Skeletal muscle tissue (tissue), 4 donors: ENCODE results near the gene CNTFR. TPM values are rescaled to one million over a fixed set of nuclear protein-coding genes. Genes with fewer than 3 reads are reported as not detected.

Experiments
- H3K27ac ChIP-seq: one replicate; pipeline ENCODE4 v1.7.0; 2013; ENCODE audit warnings: mild to moderate bottlenecking, low read depth, low read length, inconsistent platforms
- H3K27me3 ChIP-seq, 3 donors: one replicate each; pipeline ENCODE4 v1.7.0; 2013; ENCODE audit warnings: low read length in 3 of 3; ENCODE audit not compliant: control insufficient read depth in 3 of 3, insufficient read depth in 3 of 3
- H3K36me3 ChIP-seq, 3 donors: one replicate each; pipeline ENCODE4 v1.7.0; 2013; ENCODE audit warnings: low read length in 3 of 3; ENCODE audit not compliant: control insufficient read depth in 3 of 3, insufficient read depth in 3 of 3
- H3K4me1 ChIP-seq, 3 donors: one replicate each; pipeline ENCODE4 v1.7.0; 2013; ENCODE audit warnings: low read length in 3 of 3, mild to moderate bottlenecking in 3 of 3; ENCODE audit not compliant: control insufficient read depth in 3 of 3, insufficient read depth in 3 of 3
- H3K4me3 ChIP-seq, 3 donors: one replicate each; pipeline ENCODE4 v1.7.0; 2013; ENCODE audit warnings: low read length in 3 of 3
- H3K9ac ChIP-seq, 3 donors: one replicate each; pipeline ENCODE4 v1.7.0; 2013; ENCODE audit warnings: low read length in 3 of 3, mild to moderate bottlenecking in 3 of 3, moderate library complexity in 2 of 3, low read depth in 1 of 3
- H3K9me3 ChIP-seq, 3 donors: one replicate each; pipeline ENCODE4 v1.7.0; 2013; ENCODE audit warnings: low read length in 3 of 3; ENCODE audit not compliant: control insufficient read depth in 3 of 3
- total RNA-seq: library from RNA; depleted of rRNA; stranded (reverse); fragments of >200 nt; gene quantifications from one replicate; pipeline ENCODE4 v1.2.3, GENCODE V29; 2014
- donor health status: Osteomylitis.

Gene CNTFR
- total RNA-seq, 1 donor from 2014 or later = 3.1 TPM

DNA sequence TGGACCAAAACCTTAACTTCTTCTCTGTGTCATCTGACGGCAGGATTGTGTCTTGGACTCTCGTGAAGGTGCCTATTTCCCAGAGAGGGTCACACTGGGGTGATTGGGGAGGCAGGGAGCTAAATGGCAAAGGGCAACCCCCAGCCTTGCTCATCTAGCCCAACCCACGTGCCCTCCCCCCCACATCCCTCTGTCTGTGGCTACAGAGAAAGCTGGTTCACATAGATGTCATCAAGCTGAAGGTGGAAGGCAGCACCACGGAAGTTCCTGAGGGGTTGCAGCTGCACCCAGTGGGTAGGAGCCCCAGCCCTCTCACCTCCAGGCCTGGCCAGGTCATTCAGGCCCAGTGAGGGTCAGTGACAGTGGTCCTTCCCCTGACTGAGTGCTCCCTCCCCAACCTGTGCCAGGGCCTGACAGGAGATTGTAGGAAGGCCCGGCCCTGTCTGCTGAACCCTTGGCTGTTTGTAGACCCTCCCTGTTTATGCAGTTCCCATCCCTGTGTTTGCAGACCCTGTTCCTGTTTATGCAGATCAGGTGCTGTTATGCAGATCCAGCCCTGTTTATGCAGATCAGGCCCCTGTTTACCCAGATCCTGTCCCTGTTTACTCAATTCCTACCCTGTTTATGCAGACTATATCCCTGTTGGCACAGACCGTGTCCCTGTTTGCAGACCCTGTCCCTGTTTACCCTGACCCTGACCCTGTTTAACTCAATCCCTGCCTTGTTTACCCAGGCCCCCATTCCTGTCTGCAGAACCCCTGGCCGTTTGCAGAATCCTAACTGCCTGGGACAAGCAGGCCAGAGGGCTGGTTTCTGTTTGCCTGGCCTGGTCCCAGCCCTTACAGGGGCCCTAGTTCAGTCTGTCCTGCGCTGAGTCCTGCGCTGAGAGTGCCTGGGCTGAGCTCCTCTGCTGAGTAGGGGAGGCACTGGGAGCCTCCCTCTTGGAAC lies 77.1 kb downstream of the CNTFR start:
- H3K4me1 ChIP-seq = peaks cover 0 to 2% (median 2%) of the 10 kb centered on the region in 3 donors
- H3K9ac ChIP-seq = no peak overlapping the region
- no peak overlapping the region for H3K27ac ChIP-seq
- H3K36me3 ChIP-seq = no peaks in the 10 kb centered on the region
- H3K4me3 ChIP-seq = no peak overlapping the region
- H3K27me3 ChIP-seq = peaks cover 0 to 12% (median 0%) of the 10 kb centered on the region in 3 donors
- H3K9me3 ChIP-seq = no peaks in the 10 kb centered on the region

DNA sequence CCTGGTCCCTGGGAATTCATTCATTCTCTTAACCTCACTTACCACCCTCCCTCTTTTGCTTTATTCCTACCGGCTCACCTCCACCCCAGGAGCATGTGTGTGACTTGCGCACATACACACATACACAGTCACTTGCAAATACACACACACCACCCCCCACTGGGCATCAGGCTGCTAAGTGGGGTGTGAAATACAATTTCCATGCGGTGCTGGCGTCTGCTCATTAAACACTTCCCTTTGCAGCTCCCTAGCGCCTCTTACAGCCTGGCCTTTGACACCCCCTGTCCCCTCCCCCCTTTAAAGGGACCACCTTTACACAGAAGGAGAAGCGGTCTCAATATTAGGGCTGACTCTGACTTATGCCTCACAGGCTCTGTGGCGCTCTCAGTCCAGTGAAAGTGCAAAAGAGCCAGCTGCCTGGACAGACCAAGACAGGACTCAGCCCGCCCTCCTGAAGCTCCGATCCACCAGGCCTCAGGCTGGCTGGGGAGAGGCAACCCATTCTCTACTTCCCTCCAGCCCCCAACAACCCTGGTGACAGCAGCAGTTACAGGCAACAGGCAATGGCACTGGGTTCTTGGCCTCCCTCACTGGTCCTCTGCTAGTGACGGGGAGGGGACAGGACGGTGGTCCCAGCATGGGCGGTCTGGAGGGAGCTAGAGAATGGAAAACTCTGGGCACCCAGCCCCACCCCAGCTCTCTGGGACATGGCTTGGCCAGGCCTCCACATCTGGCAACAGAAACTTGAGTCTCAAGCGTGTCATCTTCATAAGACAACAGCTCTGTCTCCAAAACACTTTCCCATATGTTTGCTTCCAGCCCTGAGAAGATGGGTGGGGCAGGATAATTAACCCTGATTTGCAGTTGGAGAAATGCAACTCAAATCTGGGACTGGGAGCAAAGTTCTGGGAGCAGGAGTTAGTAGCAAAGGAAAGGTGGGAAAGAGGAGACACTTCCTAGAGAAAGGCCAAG lies 78.7 kb downstream of the CNTFR start:
- Histone ChIP-seq H3K4me3 (no peak overlapping the region), H3K9me3 (no peaks in the 10 kb centered on the region), H3K27me3 (peaks cover 0 to 12% (median 0%) of the 10 kb centered on the region in 3 donors), H3K4me1 (peaks cover 0 to 2% (median 2%) of the 10 kb centered on the region in 3 donors), H3K9ac (no peak overlapping the region), H3K36me3 (no peaks in the 10 kb centered on the region), H3K27ac (no peak overlapping the region)

DNA sequence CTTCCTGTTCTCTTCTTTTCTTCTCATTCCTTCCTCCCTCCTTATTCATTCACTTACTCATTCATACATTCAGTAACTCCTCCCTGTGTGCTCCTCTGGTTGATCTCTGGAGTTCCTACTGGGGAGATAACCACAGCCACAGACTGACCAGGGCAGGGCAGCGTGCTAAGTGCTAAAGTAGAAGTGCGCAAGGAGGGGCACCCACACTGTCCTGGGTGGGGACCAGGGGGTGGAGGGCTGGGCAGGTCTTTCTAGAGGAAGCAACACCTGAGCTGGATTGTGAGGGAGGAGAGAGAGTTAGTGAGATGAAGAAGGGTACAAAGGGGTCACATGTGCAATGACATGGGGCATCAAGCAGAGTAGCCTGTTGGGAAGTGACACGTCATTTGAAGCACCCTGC lies 80.6 kb downstream of the CNTFR start:
- H3K36me3 ChIP-seq = no peaks in the 10 kb centered on the region
- peaks cover 0 to 4% (median 0%) of the 10 kb centered on the region in 3 donors for H3K27me3 ChIP-seq
- H3K4me1 ChIP-seq = peaks cover 0 to 2% (median 2%) of the 10 kb centered on the region in 3 donors
- no peaks in the 10 kb centered on the region for H3K9me3 ChIP-seq
- no peak overlapping the region for H3K27ac ChIP-seq
- no peak overlapping the region for H3K4me3 ChIP-seq
- no peak overlapping the region for H3K9ac ChIP-seq

DNA sequence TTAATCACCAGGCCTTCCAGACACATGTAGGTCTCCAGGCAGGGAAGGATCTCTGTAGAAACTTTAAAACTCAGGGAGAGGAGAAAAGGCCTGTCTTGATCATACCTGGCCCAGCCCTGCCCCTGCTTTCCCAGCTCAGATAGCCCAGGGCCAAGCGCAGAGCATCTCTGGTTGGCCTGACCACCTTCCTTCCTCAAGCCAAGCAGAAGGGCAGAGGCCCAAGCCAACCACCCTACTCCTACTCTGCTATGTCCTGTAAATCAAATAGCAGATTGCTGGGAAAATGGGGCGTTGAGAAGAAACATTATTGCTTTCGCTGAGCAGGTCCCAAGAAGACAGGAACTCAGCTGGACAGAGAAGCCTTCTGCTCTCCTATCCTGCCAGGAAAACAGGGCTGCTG lies 81.1 kb downstream of the CNTFR start:
- Histone ChIP-seq H3K9me3 (no peaks in the 10 kb centered on the region), H3K36me3 (no peaks in the 10 kb centered on the region), H3K9ac (no peak overlapping the region), H3K27me3 (peaks cover 0 to 4% (median 0%) of the 10 kb centered on the region in 3 donors), H3K27ac (no peak overlapping the region), H3K4me3 (no peak overlapping the region), H3K4me1 (peaks cover 0 to 2% (median 2%) of the 10 kb centered on the region in 3 donors)

DNA sequence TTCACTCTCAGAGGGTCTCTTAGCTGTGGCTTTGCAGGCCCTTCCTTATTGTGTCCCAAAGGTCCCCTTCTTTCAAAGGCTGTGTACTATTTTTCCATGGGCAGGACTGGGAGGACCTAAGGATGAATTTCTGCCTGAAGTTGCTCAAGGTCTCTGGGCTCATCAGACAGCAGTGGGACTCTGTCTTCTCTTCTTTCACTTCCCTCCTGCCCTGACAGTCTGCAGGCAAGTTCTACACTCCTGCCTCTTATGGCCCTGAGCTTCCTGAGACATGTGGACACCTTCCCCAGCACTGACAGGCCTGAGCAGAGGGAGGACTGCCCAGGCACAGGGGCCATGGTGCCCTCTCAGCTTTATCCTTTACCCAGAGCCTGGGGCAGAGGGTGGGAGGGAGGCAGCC lies 81.6 kb downstream of the CNTFR start:
- H3K36me3 ChIP-seq = no peaks in the 10 kb centered on the region
- no peak overlapping the region for H3K9ac ChIP-seq
- peaks cover 0 to 4% (median 0%) of the 10 kb centered on the region in 3 donors for H3K27me3 ChIP-seq
- peaks cover 0 to 2% (median 2%) of the 10 kb centered on the region in 3 donors for H3K4me1 ChIP-seq
- no peak overlapping the region for H3K27ac ChIP-seq
- H3K9me3 ChIP-seq = no peaks in the 10 kb centered on the region
- H3K4me3 ChIP-seq = no peak overlapping the region

DNA sequence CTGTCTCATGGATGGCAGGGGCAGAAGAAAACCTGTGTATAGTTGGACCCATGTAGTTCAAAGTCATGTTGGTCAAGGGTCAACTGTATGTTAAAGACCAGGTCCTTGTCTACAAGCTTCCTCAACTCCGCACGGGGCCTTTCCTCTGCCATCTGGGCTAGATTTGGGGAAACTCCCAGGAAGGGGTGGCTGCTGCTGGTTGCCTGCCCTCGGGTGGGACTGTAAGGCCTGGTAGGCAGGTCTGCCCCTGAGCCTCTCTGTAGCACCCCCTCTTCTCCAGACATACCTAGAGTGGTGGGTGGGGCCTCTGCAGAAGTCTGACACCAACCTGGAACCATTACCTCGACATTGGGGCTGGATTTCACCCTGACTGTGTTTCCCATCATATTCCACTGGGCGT lies 82.0 kb downstream of the CNTFR start:
- Histone ChIP-seq H3K27me3 (peaks cover 0 to 4% (median 0%) of the 10 kb centered on the region in 3 donors), H3K9me3 (no peaks in the 10 kb centered on the region), H3K4me1 (peaks cover 0 to 2% (median 2%) of the 10 kb centered on the region in 3 donors), H3K27ac (no peak overlapping the region), H3K36me3 (no peaks in the 10 kb centered on the region), H3K9ac (no peak overlapping the region), H3K4me3 (no peak overlapping the region)

DNA sequence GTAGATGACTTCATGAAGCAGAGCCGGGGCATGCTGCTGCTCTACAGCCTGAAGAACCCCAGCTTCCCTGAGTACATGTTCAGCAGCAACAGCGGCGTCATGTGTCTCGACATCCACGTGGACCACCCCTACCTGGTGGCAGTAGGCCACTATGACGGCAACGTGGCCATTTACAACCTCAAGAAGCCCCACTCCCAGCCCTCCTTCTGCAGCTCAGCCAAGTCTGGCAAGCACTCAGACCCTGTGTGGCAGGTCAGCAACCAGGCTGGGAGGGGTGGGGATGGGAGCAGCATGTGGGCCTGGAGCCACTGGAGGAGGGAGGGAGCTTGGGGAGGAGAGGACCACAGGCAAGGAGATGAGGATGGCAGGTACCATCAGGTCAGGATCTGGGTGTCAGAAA lies 82.9 kb downstream of the CNTFR start:
- H3K36me3 ChIP-seq = no peaks in the 10 kb centered on the region

DNA sequence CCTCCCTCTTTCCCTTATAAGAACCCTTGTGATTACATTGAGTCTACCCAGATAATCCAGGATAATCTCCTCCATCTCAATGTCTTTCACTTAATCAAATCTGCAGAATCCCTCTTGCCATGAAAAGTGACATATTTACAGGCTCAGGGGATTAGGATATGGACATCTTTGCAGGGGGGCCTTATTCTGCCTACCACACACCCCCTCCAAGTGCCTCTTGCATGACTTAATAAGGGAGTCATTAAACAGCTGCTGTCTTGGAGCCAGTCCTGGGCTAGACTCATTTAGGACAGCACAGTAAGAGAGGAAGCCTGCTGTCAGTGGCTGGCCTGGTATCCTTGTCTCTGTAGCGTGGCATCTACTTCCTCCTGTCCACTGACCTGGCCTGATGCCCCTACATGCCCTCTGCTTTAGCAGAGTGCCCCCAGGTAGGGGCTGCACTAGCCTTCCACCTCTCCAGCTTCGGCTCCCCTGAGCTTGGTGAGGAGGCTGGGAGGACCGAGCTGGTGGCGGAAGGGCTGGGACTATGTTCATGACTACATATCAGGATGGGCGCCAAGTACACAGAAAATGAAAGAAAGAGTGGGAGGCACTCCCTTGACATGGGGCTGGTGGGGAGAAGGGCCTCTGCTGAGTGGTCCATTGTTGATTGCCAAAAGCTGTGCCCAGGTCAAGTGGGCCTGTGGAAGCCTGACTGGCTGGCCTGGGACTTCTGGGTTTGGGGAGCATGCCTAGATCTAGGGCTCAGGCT lies 84.0 kb downstream of the CNTFR start:
- Histone ChIP-seq H3K27ac (no peak overlapping the region), H3K36me3 (no peaks in the 10 kb centered on the region), H3K4me3 (no peak overlapping the region), H3K27me3 (no peaks in the 10 kb centered on the region), H3K9me3 (no peaks in the 10 kb centered on the region), H3K9ac (no peak overlapping the region), H3K4me1 (peaks cover 0 to 2% (median 0%) of the 10 kb centered on the region in 3 donors)

More for the DNA sequence above, 82.9 kb downstream of the CNTFR start:
- Histone ChIP-seq H3K4me1 (peaks cover 0 to 2% (median 2%) of the 10 kb centered on the region in 3 donors), H3K27ac (no peak overlapping the region), H3K9ac (no peak overlapping the region), H3K4me3 (no peak overlapping the region), H3K27me3 (no peaks in the 10 kb centered on the region), H3K9me3 (no peaks in the 10 kb centered on the region)

DNA sequence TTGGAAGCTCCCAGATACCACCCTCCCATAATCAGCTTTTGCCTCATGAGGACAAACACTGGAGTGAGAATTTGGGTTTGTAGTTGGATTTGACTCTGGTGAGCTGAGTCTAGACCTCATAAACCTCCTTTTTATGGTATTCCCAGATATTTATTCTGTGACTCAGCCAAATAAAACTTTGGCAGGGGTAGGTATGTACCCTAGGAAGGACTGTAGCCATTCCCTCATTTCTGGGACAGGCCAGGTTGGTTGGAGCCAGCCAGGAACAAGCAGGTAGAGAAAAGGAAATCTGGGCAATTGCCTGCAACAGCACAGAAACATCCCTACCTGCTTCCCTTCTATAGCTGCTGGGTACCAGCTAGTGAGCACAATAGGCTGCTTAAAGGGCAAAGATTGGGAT lies 86.1 kb downstream of the CNTFR start:
- H3K9ac ChIP-seq = peak overlapping the region in 1 of 3 donors; percentile 10

More for the DNA sequence above, 86.1 kb downstream of the CNTFR start:
- no peaks in the 10 kb centered on the region for H3K9me3 ChIP-seq
- H3K4me3 ChIP-seq = no peak overlapping the region
- H3K27me3 ChIP-seq = no peaks in the 10 kb centered on the region
- H3K36me3 ChIP-seq = no peaks in the 10 kb centered on the region
- peaks cover 0 to 2% (median 0%) of the 10 kb centered on the region in 3 donors for H3K4me1 ChIP-seq
- no peak overlapping the region for H3K27ac ChIP-seq
